ENCODE results near the gene KLHL18.

KLHL18 gene

DNA sequence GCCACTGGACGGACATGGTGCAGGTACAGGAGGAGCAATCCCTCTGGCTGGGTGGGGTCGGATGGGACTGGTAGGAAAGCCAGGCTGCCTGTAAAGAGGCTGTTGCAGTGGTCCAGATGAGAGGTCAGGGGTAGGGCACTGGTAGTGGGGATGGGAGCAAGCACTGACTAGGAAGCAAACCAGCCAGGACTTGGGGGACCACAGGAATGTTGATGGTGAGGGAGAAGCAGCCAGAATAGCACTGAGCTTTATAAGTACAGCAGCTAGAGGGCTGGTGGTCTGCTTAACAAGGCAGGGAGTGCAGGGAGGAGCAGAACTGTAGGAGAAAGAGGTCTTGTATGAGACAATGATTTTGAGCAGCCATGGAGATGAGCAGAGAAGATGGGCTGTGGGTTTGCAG, 59.4 kb downstream of the KLHL18 start:
- TF ChIP-seq, protein P1, sequence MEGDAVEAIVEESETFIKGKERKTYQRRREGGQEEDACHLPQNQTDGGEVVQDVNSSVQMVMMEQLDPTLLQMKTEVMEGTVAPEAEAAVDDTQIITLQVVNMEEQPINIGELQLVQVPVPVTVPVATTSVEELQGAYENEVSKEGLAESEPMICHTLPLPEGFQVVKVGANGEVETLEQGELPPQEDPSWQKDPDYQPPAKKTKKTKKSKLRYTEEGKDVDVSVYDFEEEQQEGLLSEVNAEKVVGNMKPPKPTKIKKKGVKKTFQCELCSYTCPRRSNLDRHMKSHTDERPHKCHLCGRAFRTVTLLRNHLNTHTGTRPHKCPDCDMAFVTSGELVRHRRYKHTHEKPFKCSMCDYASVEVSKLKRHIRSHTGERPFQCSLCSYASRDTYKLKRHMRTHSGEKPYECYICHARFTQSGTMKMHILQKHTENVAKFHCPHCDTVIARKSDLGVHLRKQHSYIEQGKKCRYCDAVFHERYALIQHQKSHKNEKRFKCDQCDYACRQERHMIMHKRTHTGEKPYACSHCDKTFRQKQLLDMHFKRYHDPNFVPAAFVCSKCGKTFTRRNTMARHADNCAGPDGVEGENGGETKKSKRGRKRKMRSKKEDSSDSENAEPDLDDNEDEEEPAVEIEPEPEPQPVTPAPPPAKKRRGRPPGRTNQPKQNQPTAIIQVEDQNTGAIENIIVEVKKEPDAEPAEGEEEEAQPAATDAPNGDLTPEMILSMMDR (conservative IDR thresholded peaks at IDR 0.05; ENCODE audit: low read depth), result no peak
- no peak overlapping the region for H3K27ac ChIP-seq
- no peak for DNase-seq (ENCODE audit: low spot score)
- ChIA-PET POLR2A (ENCODE audit: low non-redundant PET) (no interaction called here), CTCF (no interaction called here)

DNA sequence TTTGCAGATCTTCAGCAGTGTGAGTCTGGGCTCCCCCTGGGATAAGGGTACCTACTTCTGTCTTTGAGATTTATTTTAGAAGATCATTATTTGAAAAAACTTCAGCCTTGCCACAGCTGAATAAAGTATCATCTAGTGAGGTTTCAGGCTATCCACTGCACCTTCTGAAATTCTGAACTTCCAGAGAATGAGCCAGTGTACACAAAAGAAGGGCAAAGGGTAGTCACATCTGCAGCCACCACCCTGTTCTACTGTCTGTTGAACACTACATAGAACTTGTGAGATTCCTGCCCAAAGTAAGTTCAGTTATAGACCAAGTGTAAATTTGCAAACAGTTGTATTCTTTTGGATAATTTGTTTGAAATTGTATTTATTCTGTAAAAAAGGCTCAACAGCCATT, 60.1 kb downstream of the KLHL18 start:
- POLR2A ChIA-PET (ENCODE audit: low non-redundant PET), result no interaction called here
- no peak for DNase-seq (ENCODE audit: low spot score)

DNA sequence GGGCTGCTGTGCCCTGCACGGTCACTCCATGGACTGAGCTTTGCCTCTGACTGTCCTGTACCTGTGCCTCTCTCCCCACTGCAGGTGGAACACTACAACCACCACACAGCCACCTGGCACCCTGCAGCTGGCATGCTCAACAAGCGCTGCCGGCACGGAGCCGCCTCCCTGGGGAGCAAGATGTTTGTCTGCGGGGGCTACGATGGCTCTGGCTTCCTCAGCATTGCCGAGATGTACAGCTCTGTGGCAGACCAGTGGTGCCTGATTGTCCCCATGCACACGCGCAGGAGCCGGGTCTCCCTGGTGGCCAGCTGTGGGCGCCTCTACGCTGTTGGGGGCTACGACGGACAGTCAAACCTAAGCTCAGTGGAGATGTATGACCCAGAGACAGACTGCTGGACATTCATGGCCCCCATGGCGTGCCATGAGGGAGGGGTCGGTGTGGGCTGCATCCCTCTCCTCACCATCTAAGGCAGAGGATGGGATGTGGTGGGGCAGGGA, 60.8 kb downstream of the KLHL18 start:
- H3K27ac ChIP-seq, result no peak overlapping the region
- POLR2A ChIA-PET (ENCODE audit: low non-redundant PET), result no interaction called here
- no peak for DNase-seq (ENCODE audit: low spot score)
- TF ChIP-seq, protein P1 (conservative IDR thresholded peaks at IDR 0.05; ENCODE audit: low read depth), result no peak
- CTCF ChIA-PET, result no interaction called here

More for the DNA sequence above, 60.1 kb downstream of the KLHL18 start:
- no peak overlapping the region for H3K27ac ChIP-seq
- CTCF ChIA-PET, result interaction anchor here (0.5 kb wide), 1 partner anchor 21 kb away, joined by 3 read pairs; no protein-coding TSS in a partner anchor
- TF ChIP-seq, protein P1 (conservative IDR thresholded peaks at IDR 0.05; ENCODE audit: low read depth), result no peak

DNA sequence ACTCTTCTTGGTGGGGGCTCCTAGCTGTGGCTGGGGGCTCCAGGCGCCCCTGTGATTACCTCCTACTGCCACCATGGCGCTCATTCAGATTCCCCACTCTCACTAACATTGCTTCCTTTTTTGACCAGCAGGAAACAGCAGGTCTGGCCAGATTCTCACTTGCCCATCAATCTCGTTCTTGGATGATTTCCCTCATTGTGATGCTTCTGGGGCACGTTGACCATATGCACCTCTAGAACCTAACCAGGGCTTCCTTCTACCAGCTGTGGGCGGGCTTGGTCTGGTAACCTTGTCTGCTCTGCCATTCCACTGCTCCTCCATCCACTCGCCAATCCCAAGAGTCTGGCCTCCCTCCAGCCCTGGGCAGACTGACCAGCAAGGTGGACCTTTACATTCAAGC, 62.2 kb downstream of the KLHL18 start:
- no peak for DNase-seq (ENCODE audit: low spot score)
- ChIA-PET POLR2A (ENCODE audit: low non-redundant PET) (no interaction called here), CTCF (no interaction called here)
- H3K27ac ChIP-seq, result no peak overlapping the region
- TF ChIP-seq, protein P1 (conservative IDR thresholded peaks at IDR 0.05; ENCODE audit: low read depth), result no peak

- TF ChIP-seq, protein P1 (conservative IDR thresholded peaks at IDR 0.05; ENCODE audit: low read depth), result no peak
- ChIA-PET POLR2A (ENCODE audit: low non-redundant PET) (no interaction called here), CTCF (interaction anchor here (0.5 kb wide), 1 partner anchor 739 kb away, joined by 3 read pairs; no protein-coding TSS in a partner anchor)
- DNase-seq (ENCODE audit: low spot score), result no peak
- no peak overlapping the region for H3K27ac ChIP-seq
These were observed 64.6 kb downstream of the KLHL18 start for GRCh38 chr3:47347217-47347801.

DNA sequence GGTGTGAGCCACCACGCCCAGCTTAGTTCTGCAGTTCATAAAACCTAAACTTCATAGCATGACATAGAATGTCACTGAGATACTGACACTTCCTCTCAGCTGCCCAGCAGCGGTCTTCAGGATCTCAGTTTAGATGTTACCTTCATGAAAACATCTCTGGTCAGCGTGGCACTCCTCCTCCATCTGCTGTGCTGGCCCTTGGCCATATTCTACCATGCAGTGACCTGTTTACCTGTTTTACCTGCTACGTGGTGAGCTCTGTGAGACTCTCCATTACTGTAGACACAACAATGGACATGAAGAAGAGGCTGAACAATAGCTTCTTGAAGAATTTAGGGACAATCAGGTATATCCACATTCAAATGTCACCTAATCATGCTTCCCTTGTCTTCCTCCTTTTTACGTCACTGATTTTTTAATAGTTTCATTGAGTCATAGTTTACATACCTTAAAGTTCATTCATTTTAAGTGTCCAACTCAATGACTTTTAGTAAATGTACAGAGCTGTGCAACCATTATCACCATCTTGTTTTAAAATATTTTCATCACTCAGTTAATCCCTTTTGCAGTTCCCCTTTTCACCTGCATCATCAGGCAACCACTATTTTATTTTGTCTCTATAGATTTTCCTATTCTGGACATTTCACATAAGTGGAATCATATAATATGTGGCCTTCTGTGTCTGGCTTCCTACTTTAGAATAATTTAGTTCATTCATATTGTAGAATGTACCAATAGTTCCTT, 65.8 kb downstream of the KLHL18 start:
- ChIA-PET POLR2A (ENCODE audit: low non-redundant PET) (no interaction called here), CTCF (no interaction called here)
- TF ChIP-seq, protein P1 (conservative IDR thresholded peaks at IDR 0.05; ENCODE audit: low read depth), result no peak
- no peak for DNase-seq (ENCODE audit: low spot score)
- H3K27ac ChIP-seq, result no peak overlapping the region
